Stimulated activated CD8-positive, alpha-beta memory T cell treated with anti-CD3 and anti-CD28 coated beads, Interleukin-12 subunit alpha, Interleukin-12 subunit beta, amount 100 ng/mL, for 4 hours (primary cell): Measurements from ENCODE around the gene HS6ST1.
A peak's percentile ranks its signal among the peaks of the same experiment; 100 is the strongest.
"Not testable (repeated sequence)": the region's sequence is repeated elsewhere in the genome, so short reads cannot be mapped to it uniquely, and the experiment has no call there.

Experiments
- DNase-seq: peaks from one replicate; pipeline ENCODE4 v3.0.0-alpha.2; 2020; ENCODE audit warnings: low read depth

HS6ST1 gene

DNA sequence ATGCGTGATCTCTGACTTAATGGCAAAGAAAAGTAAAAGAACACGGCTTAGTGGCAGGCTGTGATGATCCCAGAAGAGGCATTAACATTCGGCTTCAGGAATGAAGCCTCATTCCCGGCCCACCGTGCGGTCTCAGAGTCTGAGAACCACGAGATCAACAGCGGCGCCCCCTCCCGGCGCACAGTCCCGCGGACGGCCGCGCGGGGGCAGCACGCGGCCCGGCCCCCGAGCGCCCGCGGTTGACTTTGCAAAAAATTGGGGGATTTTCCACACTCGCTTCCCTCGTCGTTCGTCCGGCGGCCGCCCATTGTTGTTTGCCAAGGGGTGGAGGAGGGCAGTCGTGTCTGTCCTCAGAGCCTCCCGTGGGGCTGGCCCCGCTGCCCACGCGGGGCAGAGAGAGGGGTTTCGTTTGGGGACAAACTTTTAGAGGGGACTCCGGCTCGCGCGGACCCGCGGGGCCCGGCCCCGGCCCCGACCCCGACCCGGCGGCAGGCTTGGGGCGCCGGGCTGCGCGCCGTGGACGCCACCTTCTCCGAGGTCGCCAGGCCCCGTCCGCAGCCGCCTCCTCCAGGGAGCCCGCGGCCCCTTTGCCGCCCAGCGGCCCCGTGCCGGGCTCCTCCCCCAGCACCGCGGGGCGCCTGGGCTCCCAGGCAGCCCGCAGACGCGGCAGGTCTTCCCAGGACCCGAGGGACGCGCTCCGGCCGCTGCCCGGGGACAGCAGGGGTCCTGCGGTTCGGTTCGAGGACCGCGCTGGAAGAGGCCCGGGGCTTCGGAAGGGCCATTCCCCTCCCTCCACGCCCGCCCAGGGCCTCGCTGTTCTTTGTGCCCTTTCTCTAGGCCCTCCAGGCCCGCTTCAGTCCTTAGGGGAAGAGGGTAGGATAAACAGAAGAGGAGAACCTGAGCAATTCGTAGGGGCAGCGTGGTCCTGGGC lies 3.4 kb upstream of the HS6ST1 start:
- DNase-seq = peak; percentile 72

DNA sequence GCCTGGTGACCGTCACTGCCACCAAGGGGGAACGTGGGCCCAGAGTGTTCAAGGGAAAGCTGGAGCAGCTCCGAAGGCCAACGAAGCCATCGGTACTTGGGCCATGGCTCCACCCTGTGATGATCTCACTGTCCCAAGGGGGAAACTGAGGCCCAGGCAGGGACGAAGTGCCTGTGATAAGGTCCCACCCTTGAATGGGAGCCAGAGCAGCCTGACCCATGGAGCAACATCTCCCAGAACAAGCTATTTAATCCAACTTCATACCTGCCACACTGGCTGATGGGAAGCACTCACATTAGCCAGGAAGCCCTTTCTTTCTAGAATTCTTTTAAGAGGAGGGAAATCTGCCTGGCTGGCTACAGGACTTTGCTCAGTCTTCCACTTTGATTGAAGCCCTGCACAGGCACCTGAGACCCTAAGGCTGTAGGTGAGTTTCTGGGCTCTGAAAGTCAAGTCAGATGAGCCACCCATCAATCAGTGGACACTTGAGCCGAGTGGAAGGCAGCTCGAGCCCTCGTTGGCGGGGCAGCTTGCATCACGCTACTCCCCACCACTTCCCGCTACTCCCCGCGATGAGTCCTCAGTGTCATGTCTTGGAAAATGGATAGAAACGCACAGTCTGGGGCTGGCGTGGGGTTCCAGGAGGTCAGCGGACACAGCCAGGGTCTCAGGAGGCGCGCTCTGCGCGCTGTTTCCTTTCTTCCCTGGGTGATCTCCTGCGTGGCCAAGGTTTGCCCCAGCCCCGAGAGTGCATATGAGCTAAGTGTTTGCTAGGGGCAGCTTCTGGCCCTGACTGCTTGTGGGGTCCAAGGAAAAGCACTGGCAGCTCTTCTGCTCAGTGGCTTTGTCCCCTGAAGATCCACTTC lies 2.5 kb upstream of the HS6ST1 start:
- DNase-seq = no peak

- no peak for DNase-seq
These were observed 1.7 kb upstream of the HS6ST1 start for GRCh38 chr2:128320192-128320905.

- DNase-seq = no peak
These were observed 1.0 kb upstream of the HS6ST1 start for GRCh38 chr2:128319631-128320191.

- not testable (repeated sequence) for DNase-seq
These were observed 423 bp downstream of the HS6ST1 start for GRCh38 chr2:128318245-128318644.

DNA sequence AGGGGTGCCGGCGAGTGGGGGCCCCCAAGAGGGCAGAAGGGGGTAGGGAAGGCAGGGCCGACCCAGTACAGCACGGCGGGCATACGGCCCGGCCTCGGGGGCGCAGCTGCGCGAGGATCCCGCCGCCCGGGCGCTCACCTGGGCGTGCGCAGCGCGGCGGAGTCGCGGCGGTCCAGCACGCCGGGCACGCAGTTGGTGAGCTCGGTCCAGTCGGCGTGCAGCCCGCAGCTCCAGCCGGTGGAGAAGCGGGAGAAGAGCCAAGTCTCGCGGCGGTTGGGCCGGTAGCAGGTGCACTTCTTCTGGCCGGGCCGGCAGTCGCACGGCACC lies 806 bp downstream of the HS6ST1 start:
- DNase-seq = not testable (repeated sequence)

DNA sequence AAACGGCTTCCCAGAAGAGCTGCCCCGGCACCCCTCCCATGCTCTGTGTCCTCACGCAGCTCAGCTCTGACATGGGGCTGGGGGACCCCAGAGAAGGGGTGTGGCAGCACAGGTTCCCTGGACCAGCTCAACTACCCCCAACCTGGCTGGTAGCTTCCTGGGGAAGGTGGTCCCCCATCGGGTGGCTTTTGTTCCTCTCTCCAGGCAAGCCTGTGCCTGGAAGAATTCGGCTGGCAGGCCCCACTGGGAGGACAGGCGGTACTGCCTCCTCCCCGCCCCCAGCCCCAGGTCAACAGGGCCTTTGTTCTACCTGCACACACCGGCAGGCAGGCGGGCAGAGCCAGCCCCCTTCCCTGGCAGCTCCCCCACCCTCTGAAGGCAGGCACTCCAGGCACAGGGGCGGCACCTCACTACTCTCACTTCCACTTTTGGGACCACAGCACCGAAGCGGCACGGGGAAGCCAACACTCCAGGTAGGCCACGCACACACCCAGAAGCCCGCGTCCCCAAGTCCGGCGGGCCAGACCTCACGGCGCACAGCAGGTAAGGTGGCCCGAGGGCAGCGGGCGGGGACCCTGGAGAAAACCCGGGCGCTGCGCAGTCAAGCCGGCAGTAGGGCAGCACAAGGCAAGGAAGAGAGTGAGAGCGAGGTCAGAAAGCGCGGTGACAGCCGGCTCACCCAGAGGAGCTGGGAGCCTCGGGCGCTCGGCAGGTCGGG lies 1.3 kb downstream of the HS6ST1 start:
- DNase-seq = no peak

- no peak for DNase-seq
These were observed 1.9 kb downstream of the HS6ST1 start for GRCh38 chr2:128316777-128317180.

- no peak for DNase-seq
These were observed 2.6 kb downstream of the HS6ST1 start for GRCh38 chr2:128315829-128316776.

GRCh38 chr2:128315122-128315828 lies 3.4 kb downstream of the HS6ST1 start:
- DNase-seq = no peak

DNA sequence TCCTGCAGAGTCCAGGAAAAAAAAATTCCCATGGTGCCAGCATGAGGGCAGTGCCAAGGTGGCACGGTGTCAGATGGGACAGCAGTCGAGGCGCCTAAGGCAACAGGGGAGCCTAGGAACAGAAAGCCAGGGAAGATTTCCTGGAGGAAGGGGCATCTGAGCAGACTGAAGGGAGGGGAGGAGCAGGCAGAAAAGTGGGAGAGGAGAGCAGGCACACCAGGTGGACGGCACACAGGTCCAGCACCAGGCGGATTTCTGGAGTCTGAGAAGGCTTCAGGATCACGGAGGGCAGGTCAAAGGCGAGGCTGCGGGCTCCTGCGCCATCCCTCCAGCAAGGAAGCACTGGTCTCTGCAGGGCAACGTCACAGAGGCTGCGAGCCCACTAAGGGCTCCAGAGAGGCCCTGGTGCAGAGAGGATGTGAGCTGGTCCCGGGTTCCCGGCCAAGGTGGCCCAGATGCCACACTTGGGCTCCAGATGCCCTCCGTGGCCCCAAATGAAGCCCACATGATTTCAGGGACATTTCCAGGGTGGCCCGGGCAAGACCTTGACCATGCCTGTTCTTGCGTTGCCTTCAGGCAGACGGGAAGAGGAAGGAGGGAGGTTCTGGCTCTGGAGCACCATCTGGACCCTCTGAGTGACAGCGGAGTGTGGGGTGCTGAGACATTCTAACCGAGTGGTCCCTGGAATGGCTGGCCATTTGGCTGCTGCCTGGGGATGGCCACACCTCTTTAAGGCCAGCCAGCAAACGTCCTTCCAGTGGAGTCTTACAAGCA lies 4.1 kb downstream of the HS6ST1 start:
- DNase-seq = no peak

GRCh38 chr2:128313931-128314347 lies 4.7 kb downstream of the HS6ST1 start:
- DNase-seq = no peak

- DNase-seq = no peak
These were observed 5.4 kb downstream of the HS6ST1 start for GRCh38 chr2:128313091-128313836.

GRCh38 chr2:128312411-128312810 lies 6.3 kb downstream of the HS6ST1 start:
- no peak for DNase-seq

DNA sequence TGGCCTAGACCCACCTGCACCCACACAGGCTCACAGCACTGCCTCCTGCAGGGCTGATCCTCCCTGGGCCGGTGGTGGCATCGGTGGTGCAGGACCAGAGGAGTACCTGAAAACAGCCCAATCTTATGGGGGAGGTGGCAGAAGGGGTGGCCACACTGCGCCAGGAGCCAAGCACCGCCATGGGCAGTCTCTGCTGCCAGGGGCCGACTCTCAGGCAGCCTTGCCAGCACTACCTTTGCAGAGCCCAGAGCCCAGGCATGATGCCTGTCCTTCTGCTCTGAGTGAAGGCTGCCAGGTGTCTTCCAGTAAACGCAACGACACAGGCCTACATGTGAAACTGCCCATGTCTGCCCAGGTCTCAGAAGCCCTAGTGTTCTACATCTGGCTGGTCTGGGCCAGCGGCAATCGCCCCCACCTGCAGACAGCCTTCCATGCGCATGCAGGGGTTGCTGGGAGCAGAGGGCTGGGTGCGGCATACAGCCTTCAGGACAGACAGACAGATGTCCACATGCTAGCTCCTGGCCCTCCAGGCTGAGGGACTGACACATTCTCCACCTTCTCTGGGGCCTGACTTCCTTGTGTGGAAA lies 6.8 kb downstream of the HS6ST1 start:
- DNase-seq = no peak

DNA sequence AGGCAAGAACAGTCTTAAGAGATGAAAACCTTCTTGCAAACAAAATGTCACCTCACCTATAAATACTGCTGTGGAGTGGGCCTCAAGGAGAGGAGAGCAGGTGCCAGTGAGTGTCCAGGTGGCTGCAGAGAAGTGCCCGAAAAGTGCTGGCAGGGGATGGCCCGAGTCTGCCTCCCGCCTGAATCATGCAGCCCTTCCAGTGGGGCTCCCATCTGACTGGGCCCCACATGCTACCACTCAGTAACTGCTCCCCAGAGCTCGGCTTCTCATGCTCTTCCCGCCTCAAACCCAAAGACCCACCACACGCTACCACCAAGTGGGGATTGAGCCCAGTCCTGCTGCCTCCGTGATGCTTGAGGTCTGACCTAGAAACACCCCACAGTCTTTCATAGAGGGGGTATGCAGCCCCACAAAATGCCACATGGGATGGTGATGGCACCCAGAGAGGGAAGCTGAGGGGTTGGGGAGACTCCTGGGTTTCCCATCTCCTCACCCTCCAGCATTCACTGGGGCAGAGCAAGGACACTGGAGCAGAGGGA lies 7.4 kb downstream of the HS6ST1 start:
- no peak for DNase-seq

DNA sequence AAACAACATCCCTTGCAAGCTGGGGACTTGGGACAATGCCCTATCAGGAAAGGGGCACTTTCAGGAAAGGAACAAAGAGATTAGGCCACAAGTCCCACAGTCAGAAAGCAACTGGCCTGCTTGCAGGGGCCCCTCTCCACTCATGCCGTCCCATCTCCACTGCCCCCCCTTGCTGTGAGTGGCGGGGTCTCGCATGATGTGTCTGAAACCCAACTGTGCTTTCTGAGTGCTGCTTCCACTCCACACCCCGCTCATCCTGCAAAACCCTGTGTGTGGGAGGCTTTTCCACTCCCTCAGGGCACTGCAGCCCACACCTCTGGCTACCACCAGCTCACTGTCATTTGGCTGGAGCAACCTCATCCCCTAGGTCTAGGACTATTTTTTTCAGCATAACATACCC lies 7.9 kb downstream of the HS6ST1 start:
- DNase-seq = no peak
